GM23338 (cell line): ENCODE measurements around the gene TREML4. TPM values are rescaled to one million over a fixed set of nuclear protein-coding genes. Genes with fewer than 3 reads are reported as not detected.

Experiments used
- ATAC-seq: fragments of 200-7000 bp; cut with Tn5 transposase; 3 replicates; pipeline ENCODE4 v1.9.1; 2020
- DNase-seq: peaks from one replicate; pipeline ENCODE4 v3.0.0-alpha.2; 2015; ENCODE audit warnings: low spot score
- H2AFZ ChIP-seq: fragments of 200-600 bp; sonication (generic); 2 replicates; pipeline ENCODE4 v1.8.0; 2016; ENCODE audit warnings: antibody characterized with exemption, mild to moderate bottlenecking, moderate library complexity
- H3F3A ChIP-seq: fragments of 200-600 bp; sonication (generic); replicated peaks from 2 replicates; pipeline ENCODE4 v1.8.0; 2017; ENCODE audit warnings: antibody characterized with exemption, mixed run types, low read depth
- H3K27ac ChIP-seq: fragments of 200-600 bp; sonication (generic); 2 replicates; pipeline ENCODE4 v1.6.1; 2016; ENCODE audit warnings: low read depth
- H3K27me3 ChIP-seq: fragments of 200-600 bp; sonication (generic); 2 replicates; pipeline ENCODE4 v1.8.0; 2016; ENCODE audit warnings: mild to moderate bottlenecking, mixed run types, moderate library complexity; ENCODE audit not compliant: insufficient read depth
- H3K36me3 ChIP-seq: fragments of 200-600 bp; sonication (generic); 2 replicates; pipeline ENCODE4 v1.8.0; 2016; ENCODE audit warnings: mild to moderate bottlenecking; ENCODE audit not compliant: insufficient read depth
- H3K4me1 ChIP-seq: fragments of 200-600 bp; sonication (generic); 2 replicates; pipeline ENCODE4 v1.8.0; 2016; ENCODE audit warnings: mild to moderate bottlenecking, moderate library complexity; ENCODE audit not compliant: insufficient read depth
- H3K4me2 ChIP-seq: fragments of 200-600 bp; sonication (generic); 2 replicates; pipeline ENCODE4 v1.7.1; 2017; ENCODE audit warnings: mixed run types
- H3K4me3 ChIP-seq: fragments of 200-600 bp; sonication (generic); 2 replicates; pipeline ENCODE4 v1.6.1; 2016; ENCODE audit warnings: mixed run types
- H3K79me2 ChIP-seq: fragments of 200-600 bp; sonication (generic); replicated peaks from 2 replicates; pipeline ENCODE4 v1.8.0; 2017; ENCODE audit warnings: mild to moderate bottlenecking; ENCODE audit not compliant: insufficient read depth
- H3K9me2 ChIP-seq: fragments of 200-600 bp; sonication (generic); 2 replicates; pipeline ENCODE4 v1.8.0; 2017; ENCODE audit not compliant: insufficient read depth
- H4K20me1 ChIP-seq: fragments of 200-600 bp; sonication (generic); replicated peaks from 2 replicates; pipeline ENCODE4 v1.8.0; 2017; ENCODE audit warnings: mild to moderate bottlenecking; ENCODE audit not compliant: insufficient read depth
- H3K27ac Mint-ChIP-seq: 2 replicates; pipeline ENCODE4 v1.8.0; 2020; ENCODE audit warnings: inconsistent platforms, mild to moderate bottlenecking, moderate library complexity, mixed read lengths
- H3K27me3 Mint-ChIP-seq: 3 replicates; pipeline ENCODE4 v1.8.0; 2022; ENCODE audit warnings: low read depth, mild to moderate bottlenecking, moderate library complexity, mixed read lengths, inconsistent platforms; ENCODE audit not compliant: insufficient read depth, poor library complexity
- H3K36me3 Mint-ChIP-seq: 3 replicates; pipeline ENCODE4 v1.8.0; 2021; ENCODE audit warnings: low read depth, mild to moderate bottlenecking, inconsistent platforms, moderate library complexity, mixed read lengths
- H3K4me1 Mint-ChIP-seq: 3 replicates; pipeline ENCODE4 v1.8.0; 2020; ENCODE audit warnings: mild to moderate bottlenecking, inconsistent platforms, mixed read lengths
- H3K4me3 Mint-ChIP-seq: 3 replicates; pipeline ENCODE4 v1.8.0; 2021; ENCODE audit warnings: moderate library complexity, mild to moderate bottlenecking, inconsistent platforms, mixed read lengths
- H3K9me3 Mint-ChIP-seq: 3 replicates; pipeline ENCODE4 v1.8.0; 2020; ENCODE audit warnings: moderate library complexity, mild to moderate bottlenecking, inconsistent platforms, mixed read lengths
- CREB1 ChIP-seq: fragments of 250-450 bp; sonication (Bioruptor Pico); IDR thresholded peaks from 2 replicates; pipeline ENCODE4 v1.5.0; 2020; ENCODE audit warnings: low read depth, mild to moderate bottlenecking, moderate library complexity
- STAT1 ChIP-seq: IDR thresholded peaks from one replicate; pipeline ENCODE4 v1.6.1; 2016; ENCODE audit warnings: antibody characterized with exemption; ENCODE audit not compliant: unreplicated experiment
- polyA plus RNA-seq: library from polyadenylated mRNA; unstranded; fragments of >200 nt; fragmentation: Nextera tagmentation; extraction: Ambion mirVana; gene quantifications from 2 replicates; pipeline ENCODE4 v1.2.1, GENCODE V29; 2016
- total RNA-seq: library from RNA; depleted of rRNA; stranded (reverse); fragments of >200 nt; shearing (Covaris generic); gene quantifications from 2 replicates; pipeline ENCODE4 v1.2.3, GENCODE V29; 2014
- TF ChIP-seq, protein P1 (sequence below): fragments of 250-450 bp; sonication (Bioruptor Pico); IDR thresholded peaks from 2 replicates; pipeline ENCODE4 v1.5.0; 2020; ENCODE audit warnings: mild to moderate bottlenecking, moderate library complexity
- TF ChIP-seq, protein P2 (sequence below), 2 experiments: fragments of 200-600 bp in 1 of 2; sonication (generic) in 1 of 2; conservative IDR thresholded peaks; 2 replicates each; pipeline versions ENCODE4 v1.5.1 to v1.6.1; 2016 to 2017; ENCODE audit warnings: antibody characterized with exemption in 2 of 2, low read depth in 2 of 2, mild to moderate bottlenecking in 2 of 2, moderate library complexity in 1 of 2

Gene TREML4
- total and polyA plus RNA-seq, 2 experiments from 2014 or later: not detected

GRCh38 chr6:41258196-41258493 lies 30.0 kb downstream of the TREML4 start (continued):
- TF ChIP-seq, protein P1, sequence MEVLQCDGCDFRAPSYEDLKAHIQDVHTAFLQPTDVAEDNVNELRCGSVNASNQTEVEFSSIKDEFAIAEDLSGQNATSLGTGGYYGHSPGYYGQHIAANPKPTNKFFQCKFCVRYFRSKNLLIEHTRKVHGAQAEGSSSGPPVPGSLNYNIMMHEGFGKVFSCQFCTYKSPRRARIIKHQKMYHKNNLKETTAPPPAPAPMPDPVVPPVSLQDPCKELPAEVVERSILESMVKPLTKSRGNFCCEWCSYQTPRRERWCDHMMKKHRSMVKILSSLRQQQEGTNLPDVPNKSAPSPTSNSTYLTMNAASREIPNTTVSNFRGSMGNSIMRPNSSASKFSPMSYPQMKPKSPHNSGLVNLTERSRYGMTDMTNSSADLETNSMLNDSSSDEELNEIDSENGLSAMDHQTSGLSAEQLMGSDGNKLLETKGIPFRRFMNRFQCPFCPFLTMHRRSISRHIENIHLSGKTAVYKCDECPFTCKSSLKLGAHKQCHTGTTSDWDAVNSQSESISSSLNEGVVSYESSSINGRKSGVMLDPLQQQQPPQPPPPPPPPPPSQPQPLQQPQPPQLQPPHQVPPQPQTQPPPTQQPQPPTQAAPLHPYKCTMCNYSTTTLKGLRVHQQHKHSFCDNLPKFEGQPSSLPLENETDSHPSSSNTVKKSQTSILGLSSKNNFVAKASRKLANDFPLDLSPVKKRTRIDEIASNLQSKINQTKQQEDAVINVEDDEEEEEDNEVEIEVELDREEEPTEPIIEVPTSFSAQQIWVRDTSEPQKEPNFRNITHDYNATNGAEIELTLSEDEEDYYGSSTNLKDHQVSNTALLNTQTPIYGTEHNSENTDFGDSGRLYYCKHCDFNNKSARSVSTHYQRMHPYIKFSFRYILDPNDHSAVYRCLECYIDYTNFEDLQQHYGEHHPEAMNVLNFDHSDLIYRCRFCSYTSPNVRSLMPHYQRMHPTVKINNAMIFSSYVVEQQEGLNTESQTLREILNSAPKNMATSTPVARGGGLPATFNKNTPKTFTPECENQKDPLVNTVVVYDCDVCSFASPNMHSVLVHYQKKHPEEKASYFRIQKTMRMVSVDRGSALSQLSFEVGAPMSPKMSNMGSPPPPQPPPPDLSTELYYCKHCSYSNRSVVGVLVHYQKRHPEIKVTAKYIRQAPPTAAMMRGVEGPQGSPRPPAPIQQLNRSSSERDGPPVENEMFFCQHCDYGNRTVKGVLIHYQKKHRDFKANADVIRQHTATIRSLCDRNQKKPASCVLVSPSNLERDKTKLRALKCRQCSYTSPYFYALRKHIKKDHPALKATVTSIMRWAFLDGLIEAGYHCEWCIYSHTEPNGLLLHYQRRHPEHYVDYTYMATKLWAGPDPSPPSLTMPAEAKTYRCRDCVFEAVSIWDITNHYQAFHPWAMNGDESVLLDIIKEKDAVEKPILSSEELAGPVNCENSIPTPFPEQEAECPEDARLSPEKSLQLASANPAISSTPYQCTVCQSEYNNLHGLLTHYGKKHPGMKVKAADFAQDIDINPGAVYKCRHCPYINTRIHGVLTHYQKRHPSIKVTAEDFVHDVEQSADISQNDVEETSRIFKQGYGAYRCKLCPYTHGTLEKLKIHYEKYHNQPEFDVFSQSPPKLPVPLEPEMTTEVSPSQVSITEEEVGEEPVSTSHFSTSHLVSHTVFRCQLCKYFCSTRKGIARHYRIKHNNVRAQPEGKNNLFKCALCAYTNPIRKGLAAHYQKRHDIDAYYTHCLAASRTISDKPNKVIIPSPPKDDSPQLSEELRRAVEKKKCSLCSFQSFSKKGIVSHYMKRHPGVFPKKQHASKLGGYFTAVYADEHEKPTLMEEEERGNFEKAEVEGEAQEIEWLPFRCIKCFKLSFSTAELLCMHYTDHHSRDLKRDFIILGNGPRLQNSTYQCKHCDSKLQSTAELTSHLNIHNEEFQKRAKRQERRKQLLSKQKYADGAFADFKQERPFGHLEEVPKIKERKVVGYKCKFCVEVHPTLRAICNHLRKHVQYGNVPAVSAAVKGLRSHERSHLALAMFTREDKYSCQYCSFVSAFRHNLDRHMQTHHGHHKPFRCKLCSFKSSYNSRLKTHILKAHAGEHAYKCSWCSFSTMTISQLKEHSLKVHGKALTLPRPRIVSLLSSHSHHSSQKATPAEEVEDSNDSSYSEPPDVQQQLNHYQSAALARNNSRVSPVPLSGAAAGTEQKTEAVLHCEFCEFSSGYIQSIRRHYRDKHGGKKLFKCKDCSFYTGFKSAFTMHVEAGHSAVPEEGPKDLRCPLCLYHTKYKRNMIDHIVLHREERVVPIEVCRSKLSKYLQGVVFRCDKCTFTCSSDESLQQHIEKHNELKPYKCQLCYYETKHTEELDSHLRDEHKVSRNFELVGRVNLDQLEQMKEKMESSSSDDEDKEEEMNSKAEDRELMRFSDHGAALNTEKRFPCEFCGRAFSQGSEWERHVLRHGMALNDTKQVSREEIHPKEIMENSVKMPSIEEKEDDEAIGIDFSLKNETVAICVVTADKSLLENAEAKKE (CRISPR knock-in tag): no peak
- TF ChIP-seq STAT1: no peak
- TF ChIP-seq CREB1: no peak
- TF ChIP-seq, protein P2, sequence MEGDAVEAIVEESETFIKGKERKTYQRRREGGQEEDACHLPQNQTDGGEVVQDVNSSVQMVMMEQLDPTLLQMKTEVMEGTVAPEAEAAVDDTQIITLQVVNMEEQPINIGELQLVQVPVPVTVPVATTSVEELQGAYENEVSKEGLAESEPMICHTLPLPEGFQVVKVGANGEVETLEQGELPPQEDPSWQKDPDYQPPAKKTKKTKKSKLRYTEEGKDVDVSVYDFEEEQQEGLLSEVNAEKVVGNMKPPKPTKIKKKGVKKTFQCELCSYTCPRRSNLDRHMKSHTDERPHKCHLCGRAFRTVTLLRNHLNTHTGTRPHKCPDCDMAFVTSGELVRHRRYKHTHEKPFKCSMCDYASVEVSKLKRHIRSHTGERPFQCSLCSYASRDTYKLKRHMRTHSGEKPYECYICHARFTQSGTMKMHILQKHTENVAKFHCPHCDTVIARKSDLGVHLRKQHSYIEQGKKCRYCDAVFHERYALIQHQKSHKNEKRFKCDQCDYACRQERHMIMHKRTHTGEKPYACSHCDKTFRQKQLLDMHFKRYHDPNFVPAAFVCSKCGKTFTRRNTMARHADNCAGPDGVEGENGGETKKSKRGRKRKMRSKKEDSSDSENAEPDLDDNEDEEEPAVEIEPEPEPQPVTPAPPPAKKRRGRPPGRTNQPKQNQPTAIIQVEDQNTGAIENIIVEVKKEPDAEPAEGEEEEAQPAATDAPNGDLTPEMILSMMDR (conservative IDR thresholded peaks at IDR 0.05; ENCODE audit: low read depth in 2 of 2): no peak

GRCh38 chr6:41262401-41262800 lies 34.3 kb downstream of the TREML4 start:
- Mint-ChIP-seq H3K9me3 (peaks cover 28% of the 10 kb centered on the region), H3K4me3 (no peak overlapping the region), H3K4me1 (no peaks in the 10 kb centered on the region), H3K27me3 (peaks cover 4% of the 10 kb centered on the region), H3K27ac (no peak overlapping the region), H3K36me3 (peaks cover 8% of the 10 kb centered on the region; the same call in 2 of the 3 replicates)
- peaks cover 5% of the 10 kb centered on the region for H3K9me2 ChIP-seq
- no peaks in the 10 kb centered on the region for H3K27me3 ChIP-seq
- DNase-seq (no peak), ATAC-seq (no peak)
- H3K4me2 ChIP-seq: no peak overlapping the region
- H2AFZ ChIP-seq: no peak overlapping the region
- H3K27ac ChIP-seq: no peak overlapping the region
- no peaks in the 10 kb centered on the region for H3K4me1 ChIP-seq
- H3K36me3 ChIP-seq: no peaks in the 10 kb centered on the region
- H3F3A ChIP-seq: no peaks in the 10 kb centered on the region
- no peak for TF ChIP-seq STAT1
- TF ChIP-seq, protein P1 (CRISPR knock-in tag): no peak
- H4K20me1 ChIP-seq: no peaks in the 10 kb centered on the region
- no peak overlapping the region for H3K4me3 ChIP-seq
- no peaks in the 10 kb centered on the region for H3K79me2 ChIP-seq
